GM18861 (cell line): ENCODE results near the gene LDLRAD4.
A peak's percentile ranks its signal among the peaks of the same experiment; 100 is the strongest.
"Not testable (repeated sequence)": the region's sequence is repeated elsewhere in the genome, so short reads cannot be mapped to it uniquely, and the experiment has no call there.

Experiments used
- ATAC-seq: cut with Tn5 transposase; IDR thresholded peaks from one replicate; pipeline ENCODE4 v1.9.1; 2021; ENCODE audit not compliant: unreplicated experiment

The LDLRAD4 gene

GRCh38 chr18:13640266-13640860 lies 421.8 kb downstream of the LDLRAD4 start:
- no peak for ATAC-seq

- ATAC-seq = no peak
Observed at GRCh38 chr18:13641551-13642439, 423.2 kb downstream of the LDLRAD4 start.

GRCh38 chr18:13642440-13642827 lies 423.9 kb downstream of the LDLRAD4 start:
- no peak for ATAC-seq

- no peak for ATAC-seq
Observed at GRCh38 chr18:13643261-13643751, 424.7 kb downstream of the LDLRAD4 start.

- ATAC-seq = no peak
Observed at GRCh38 chr18:13645093-13645492, 426.5 kb downstream of the LDLRAD4 start.

GRCh38 chr18:13646633-13647032 lies 428.1 kb downstream of the LDLRAD4 start:
- ATAC-seq = no peak

- ATAC-seq = no peak
Observed at GRCh38 chr18:13647761-13648160, 429.2 kb downstream of the LDLRAD4 start.

- no peak for ATAC-seq
Observed at GRCh38 chr18:13649397-13650390, 431.1 kb downstream of the LDLRAD4 start.

GRCh38 chr18:13653746-13654433 lies 435.3 kb downstream of the LDLRAD4 start:
- ATAC-seq = no peak

GRCh38 chr18:13657974-13658373 lies 439.4 kb downstream of the LDLRAD4 start:
- ATAC-seq = no peak

GRCh38 chr18:13658436-13659204 lies 440.1 kb downstream of the LDLRAD4 start:
- no peak for ATAC-seq

GRCh38 chr18:13660510-13660909 lies 441.9 kb downstream of the LDLRAD4 start:
- ATAC-seq = no peak

- no peak for ATAC-seq
Observed at GRCh38 chr18:13661051-13661778, 442.7 kb downstream of the LDLRAD4 start.

- no peak for ATAC-seq
Observed at GRCh38 chr18:13661779-13662256, 443.3 kb downstream of the LDLRAD4 start.

GRCh38 chr18:13672657-13673056 lies 454.1 kb downstream of the LDLRAD4 start:
- ATAC-seq = no peak

- no peak for ATAC-seq
Observed at GRCh38 chr18:13676471-13676870, 457.9 kb downstream of the LDLRAD4 start.

GRCh38 chr18:13677350-13677749 lies 458.8 kb downstream of the LDLRAD4 start:
- not testable (repeated sequence) for ATAC-seq

GRCh38 chr18:13680612-13681011 lies 462.1 kb downstream of the LDLRAD4 start:
- ATAC-seq = peak; percentile 57

- no peak for ATAC-seq
Observed at GRCh38 chr18:13681701-13682100, 463.1 kb downstream of the LDLRAD4 start.
